HUES48 (cell line): ENCODE measurements around the gene PHACTR3.

Experiments used
- H3K27ac ChIP-seq: one replicate; pipeline ENCODE4 v1.7.0; 2013; ENCODE audit warnings: low read depth, low read length, inconsistent platforms
- H3K27me3 ChIP-seq: 2 replicates; pipeline ENCODE4 v1.6.1; 2013; ENCODE audit warnings: mild to moderate bottlenecking, low read length; ENCODE audit not compliant: control insufficient read depth, insufficient read depth
- H3K36me3 ChIP-seq: 2 replicates; pipeline ENCODE4 v1.6.1; 2013; ENCODE audit warnings: low read length; ENCODE audit not compliant: control insufficient read depth, insufficient read depth
- H3K4me1 ChIP-seq: 2 replicates; pipeline ENCODE4 v1.6.1; 2013; ENCODE audit warnings: mild to moderate bottlenecking, low read length; ENCODE audit not compliant: control insufficient read depth, insufficient read depth
- H3K4me3 ChIP-seq: 2 replicates; pipeline ENCODE4 v1.5.1; 2013; ENCODE audit warnings: mild to moderate bottlenecking, low read depth, low read length
- H3K9ac ChIP-seq: 2 replicates; pipeline ENCODE4 v1.6.1; 2013; ENCODE audit warnings: mild to moderate bottlenecking, low read depth, low read length, moderate library complexity
- H3K9me3 ChIP-seq: 2 replicates; pipeline ENCODE4 v1.6.1; 2013; ENCODE audit warnings: low read length; ENCODE audit not compliant: control insufficient read depth, insufficient read depth

PHACTR3 gene

DNA sequence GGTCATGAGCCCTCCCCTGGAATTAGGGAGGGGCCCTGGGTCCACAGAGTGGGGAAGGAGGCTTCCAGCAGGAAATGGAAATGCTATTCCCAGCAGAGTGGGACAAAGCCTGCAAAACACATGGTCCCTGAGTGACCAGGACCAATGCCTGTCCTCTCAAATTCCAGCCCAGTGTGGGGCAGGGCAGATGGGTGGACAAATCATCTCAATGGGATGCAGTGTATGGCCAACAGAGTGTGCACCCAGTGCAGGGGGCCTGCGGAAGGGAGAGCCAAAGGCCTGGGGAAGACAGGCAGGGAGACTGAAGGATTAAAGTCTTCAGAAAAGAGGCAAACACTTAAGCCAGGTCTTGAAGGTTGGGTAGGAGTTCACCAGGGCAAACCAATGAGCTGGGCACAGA is 28.7 kb upstream of the PHACTR3 start:
- H3K4me1 ChIP-seq, result peaks cover 4% of the 10 kb centered on the region; the same call in 1 of the 2 replicates
- peaks cover 94% of the 10 kb centered on the region for H3K27me3 ChIP-seq
- no peak overlapping the region for H3K9ac ChIP-seq
- no peak overlapping the region for H3K4me3 ChIP-seq
- H3K36me3 ChIP-seq, result no peaks in the 10 kb centered on the region
- H3K27ac ChIP-seq, result no peak overlapping the region
- H3K9me3 ChIP-seq, result no peaks in the 10 kb centered on the region

GRCh38 chr20:59576216-59576953 is 28.0 kb upstream of the PHACTR3 start:
- H3K9ac ChIP-seq, result no peak overlapping the region
- H3K4me3 ChIP-seq, result peak overlapping the region; percentile 48; the same call in 1 of the 2 replicates
- peaks cover 97% of the 10 kb centered on the region for H3K27me3 ChIP-seq
- H3K36me3 ChIP-seq, result no peaks in the 10 kb centered on the region
- no peak overlapping the region for H3K27ac ChIP-seq
- peaks cover 4% of the 10 kb centered on the region; the same call in 1 of the 2 replicates for H3K4me1 ChIP-seq
- H3K9me3 ChIP-seq, result no peaks in the 10 kb centered on the region

GRCh38 chr20:59577037-59577808 is 27.1 kb upstream of the PHACTR3 start:
- peak overlapping the region; percentile 48; the same call in 1 of the 2 replicates for H3K4me3 ChIP-seq
- H3K27me3 ChIP-seq, result peaks cover 95% of the 10 kb centered on the region
- H3K9ac ChIP-seq, result no peak overlapping the region
- H3K9me3 ChIP-seq, result no peaks in the 10 kb centered on the region
- no peaks in the 10 kb centered on the region for H3K36me3 ChIP-seq
- H3K27ac ChIP-seq, result no peak overlapping the region
- H3K4me1 ChIP-seq, result no peaks in the 10 kb centered on the region

DNA sequence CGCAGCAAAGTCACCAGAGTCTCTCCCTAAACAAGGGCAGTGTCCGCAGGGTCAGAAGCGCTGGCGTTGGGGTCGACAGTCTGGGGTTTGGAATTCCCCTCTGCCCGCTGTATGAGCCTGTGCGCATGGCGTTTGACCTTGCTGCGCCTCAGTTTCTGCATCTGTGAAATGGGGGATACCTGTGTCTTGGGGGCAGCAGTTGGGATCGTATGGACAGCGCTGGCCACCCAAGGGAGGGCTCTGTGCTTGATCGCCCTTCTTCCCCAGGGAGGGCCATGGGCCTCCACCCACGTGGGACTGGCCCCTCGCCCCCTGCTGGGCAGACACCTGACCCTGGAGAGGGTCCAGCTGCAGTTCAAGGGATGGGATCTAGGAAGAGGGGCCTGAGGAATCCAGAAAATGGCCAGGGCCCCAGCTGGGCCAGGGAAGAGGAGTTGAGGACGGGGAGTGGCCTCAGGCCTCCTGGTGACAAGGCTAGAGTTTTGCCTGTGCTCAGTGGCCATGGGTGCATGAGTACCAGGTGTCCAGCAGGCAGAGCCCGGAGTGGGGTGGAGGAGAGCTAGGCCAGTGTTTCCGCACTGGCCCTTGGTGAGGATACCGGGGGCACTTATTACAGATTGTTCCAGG is 26.4 kb upstream of the PHACTR3 start:
- Histone ChIP-seq H3K4me1 (no peaks in the 10 kb centered on the region), H3K9ac (no peak overlapping the region), H3K36me3 (no peaks in the 10 kb centered on the region), H3K27me3 (peaks cover 95% of the 10 kb centered on the region), H3K27ac (no peak overlapping the region), H3K4me3 (peak overlapping the region; percentile 48; the same call in 1 of the 2 replicates), H3K9me3 (no peaks in the 10 kb centered on the region)

- no peaks in the 10 kb centered on the region for H3K36me3 ChIP-seq
- H3K27me3 ChIP-seq, result peaks cover 88% of the 10 kb centered on the region
- no peak overlapping the region for H3K9ac ChIP-seq
- no peaks in the 10 kb centered on the region for H3K9me3 ChIP-seq
- H3K4me1 ChIP-seq, result no peaks in the 10 kb centered on the region
- H3K4me3 ChIP-seq, result no peak overlapping the region
- H3K27ac ChIP-seq, result no peak overlapping the region
Measured at GRCh38 chr20:59578436-59579403, 25.6 kb upstream of the PHACTR3 start.

DNA sequence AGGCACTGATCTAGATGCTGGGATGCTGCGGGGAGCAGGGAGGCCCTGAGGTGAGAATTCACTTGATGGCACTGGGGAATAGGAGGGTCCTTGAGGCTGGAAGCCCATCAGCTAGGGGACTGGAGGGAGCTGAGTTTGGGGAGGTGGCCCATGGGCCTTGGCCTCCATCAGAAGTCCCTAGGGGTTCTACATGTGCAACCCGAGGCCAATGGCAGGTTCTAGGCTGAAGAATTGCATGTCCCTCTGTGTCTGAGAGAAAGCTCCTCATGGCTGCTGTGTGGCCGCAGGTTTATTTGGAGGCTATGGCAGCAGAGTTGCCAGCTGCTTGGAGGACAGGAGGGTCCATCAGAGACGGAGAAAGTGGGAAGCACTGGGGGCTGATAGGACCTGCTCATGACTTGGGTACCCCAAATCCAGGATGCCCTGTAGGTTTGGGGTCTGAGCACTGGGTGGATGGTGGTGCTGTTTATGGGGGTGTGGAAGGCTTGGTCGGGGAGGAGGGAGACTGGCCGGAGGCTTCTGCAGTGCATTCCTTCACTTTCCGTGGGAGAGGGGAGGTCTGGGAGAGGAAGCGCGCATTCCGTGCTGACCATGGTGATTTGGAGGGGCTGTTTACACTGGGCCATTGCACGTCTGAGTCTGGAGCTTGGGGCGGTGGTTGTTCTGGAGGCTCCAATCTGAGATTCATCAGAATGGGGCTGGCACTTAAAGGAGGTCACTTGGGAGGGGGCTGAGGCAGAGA is 24.8 kb upstream of the PHACTR3 start:
- H3K36me3 ChIP-seq, result no peaks in the 10 kb centered on the region
- H3K27ac ChIP-seq, result no peak overlapping the region
- H3K9ac ChIP-seq, result no peak overlapping the region
- H3K4me3 ChIP-seq, result no peak overlapping the region
- no peaks in the 10 kb centered on the region for H3K9me3 ChIP-seq
- H3K4me1 ChIP-seq, result no peaks in the 10 kb centered on the region
- H3K27me3 ChIP-seq, result peaks cover 80% of the 10 kb centered on the region

DNA sequence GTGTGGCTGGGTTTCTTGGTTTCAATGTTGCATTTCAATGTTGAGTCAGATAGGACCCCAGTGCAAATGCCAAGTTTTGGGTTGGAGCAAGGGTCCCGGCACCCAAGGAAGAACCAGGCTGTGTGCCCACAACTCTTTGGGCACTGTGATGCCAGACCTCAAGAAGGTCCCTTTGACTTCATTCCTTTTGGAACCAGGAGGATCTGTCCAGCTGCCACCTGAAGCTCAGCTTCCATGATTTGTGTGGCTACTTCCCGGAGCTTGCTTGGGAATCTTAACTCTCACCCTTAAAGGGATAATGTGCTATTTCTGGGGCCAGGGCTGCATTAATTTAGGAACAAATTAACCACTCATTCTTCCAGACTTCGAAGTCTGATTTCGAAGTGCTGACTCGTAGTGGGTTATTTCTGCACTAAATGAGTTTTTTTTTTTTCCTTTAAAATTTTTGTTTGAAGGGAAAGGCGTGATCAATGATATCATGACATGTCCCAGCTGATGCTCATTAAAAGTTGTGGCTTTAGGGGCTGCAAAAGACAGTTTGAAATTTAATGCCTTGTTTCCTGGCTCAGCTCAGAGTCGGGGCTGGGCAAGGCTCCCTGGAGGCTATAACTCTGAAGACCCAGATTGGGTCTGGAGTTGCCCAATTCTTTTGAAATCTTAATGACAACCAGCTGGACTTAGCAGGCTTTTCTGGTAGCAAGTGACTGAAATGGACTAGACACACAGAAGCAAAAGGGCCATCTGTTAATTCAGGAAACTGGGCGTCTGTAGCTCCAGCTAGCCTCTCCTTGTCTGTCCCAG is 24.0 kb upstream of the PHACTR3 start:
- H3K27ac ChIP-seq, result no peak overlapping the region
- no peak overlapping the region for H3K4me3 ChIP-seq
- H3K9me3 ChIP-seq, result no peaks in the 10 kb centered on the region

DNA sequence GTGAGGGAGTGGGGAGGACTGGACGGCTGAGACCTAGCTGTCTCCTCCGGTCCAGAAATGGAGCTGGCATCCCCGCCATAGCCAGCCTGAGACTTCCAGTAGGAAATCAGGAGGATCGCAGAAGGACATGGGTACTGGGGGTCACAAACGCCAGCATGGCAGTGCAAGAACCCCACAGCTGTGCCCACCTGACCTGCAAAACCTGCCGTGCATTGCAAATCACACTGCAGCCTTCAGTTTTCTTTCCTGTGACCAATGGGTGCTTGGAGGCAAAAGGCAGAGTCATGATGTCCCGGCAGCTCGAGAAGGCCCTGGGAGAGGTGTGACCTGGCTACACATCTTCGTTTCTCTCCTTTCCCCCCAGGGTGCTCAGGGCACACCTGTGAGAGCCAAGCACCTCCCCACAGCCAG is 23.3 kb upstream of the PHACTR3 start:
- Histone ChIP-seq H3K36me3 (no peaks in the 10 kb centered on the region), H3K9ac (no peak overlapping the region), H3K4me1 (no peaks in the 10 kb centered on the region), H3K9me3 (no peaks in the 10 kb centered on the region), H3K4me3 (no peak overlapping the region), H3K27ac (no peak overlapping the region), H3K27me3 (peaks cover 65% of the 10 kb centered on the region)

More for the DNA sequence above, 24.0 kb upstream of the PHACTR3 start:
- H3K27me3 ChIP-seq, result peaks cover 72% of the 10 kb centered on the region
- H3K9ac ChIP-seq, result no peak overlapping the region
- H3K4me1 ChIP-seq, result no peaks in the 10 kb centered on the region
- no peaks in the 10 kb centered on the region for H3K36me3 ChIP-seq

DNA sequence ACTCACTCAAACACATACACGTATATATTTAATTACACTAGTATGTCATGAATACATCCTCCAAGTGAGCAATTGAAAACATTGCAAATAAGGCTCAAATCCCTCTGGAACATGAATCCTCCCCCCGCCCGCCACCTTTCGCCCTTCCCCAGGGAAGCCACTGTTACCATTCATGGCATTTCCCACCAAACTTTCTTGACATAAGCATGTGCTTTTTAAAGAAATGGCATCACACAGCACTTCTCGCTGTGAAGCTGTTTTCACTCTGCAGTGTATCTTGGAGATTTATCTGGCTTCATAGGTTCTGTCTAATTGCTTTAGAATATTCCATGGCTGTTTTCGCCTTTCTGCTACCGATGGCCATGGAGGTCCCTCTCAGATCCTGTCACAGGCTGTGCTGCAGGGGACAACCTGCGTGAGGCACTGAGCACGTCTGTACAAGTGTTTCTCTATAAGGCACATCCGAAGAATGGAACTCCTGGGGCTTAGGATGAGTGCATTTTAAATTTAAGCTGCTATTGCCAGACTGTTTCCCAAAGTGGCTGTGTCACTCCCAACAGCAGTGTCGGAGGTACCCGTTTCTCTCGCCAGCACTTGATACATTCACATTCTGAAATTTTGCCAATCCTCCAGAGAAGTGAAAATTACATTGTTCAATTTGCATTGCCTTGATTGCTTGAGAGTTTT is 22.2 kb upstream of the PHACTR3 start:
- no peak overlapping the region for H3K9ac ChIP-seq
- H3K9me3 ChIP-seq, result no peaks in the 10 kb centered on the region
- H3K27ac ChIP-seq, result no peak overlapping the region
- H3K4me3 ChIP-seq, result no peak overlapping the region
- no peaks in the 10 kb centered on the region for H3K36me3 ChIP-seq
- H3K4me1 ChIP-seq, result no peaks in the 10 kb centered on the region
- peaks cover 54% of the 10 kb centered on the region for H3K27me3 ChIP-seq
